ENCODE results near the gene MATN4. TPM values are rescaled to one million over a fixed set of nuclear protein-coding genes. Genes with fewer than 3 reads are reported as not detected.
A peak's percentile ranks its signal among the peaks of the same experiment; 100 is the strongest.

Gene MATN4
- total and polyA plus RNA-seq, 2 of the 13 experiments (the other 11 are each of a cell fraction or from before 2014, with no cell fraction given): not detected

DNA sequence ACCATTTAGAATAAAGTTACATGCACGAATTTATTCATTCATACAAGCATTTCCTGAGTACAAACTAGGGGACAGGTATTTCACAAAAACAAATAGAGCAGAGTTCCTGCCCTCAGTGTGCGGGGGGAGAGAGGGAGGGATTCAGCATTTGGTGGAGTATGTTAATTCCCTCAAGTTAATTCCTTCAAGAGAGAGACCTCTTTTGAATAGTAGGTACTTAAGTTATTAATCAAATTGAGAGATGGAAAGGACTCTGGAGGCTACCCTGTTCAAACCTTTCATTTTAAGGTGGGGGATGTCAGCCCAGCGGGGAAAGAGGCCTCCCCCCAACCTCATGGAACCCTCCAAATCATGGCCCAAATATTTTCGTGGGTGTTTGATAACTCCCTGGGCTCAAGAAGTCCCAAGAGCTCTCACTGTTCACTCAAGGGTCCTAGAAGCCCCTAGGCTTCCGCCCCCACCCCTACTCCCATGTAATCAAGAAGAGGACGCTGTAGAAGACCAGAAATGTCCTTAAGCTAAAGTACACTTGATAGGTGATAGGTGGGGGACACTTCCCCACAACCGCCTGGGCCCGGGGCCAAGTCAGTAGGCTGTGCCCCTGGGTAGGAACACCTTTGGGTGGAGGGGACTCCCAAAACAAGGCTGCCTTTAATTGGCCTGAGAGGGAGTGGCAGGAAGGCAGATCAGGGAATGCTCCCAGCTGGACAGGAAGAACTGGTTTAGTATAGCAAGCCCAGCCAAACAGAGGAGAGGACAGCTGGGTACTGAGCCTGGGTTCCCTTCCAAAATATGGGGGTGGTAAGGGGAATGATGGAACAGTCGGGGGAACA is 37.2 kb upstream of the MATN4 start (continued):
- TF ChIP-seq HOXA9 (CRISPR knock-in tag; IDR thresholded peaks at IDR 0.05; ENCODE audit: borderline replicate concordance) (no peak), POLR2AphosphoS5 (IDR thresholded peaks at IDR 0.05; ENCODE audit: low read depth, low read length) (no peak), ZNF660 (CRISPR knock-in tag; IDR thresholded peaks at IDR 0.05; ENCODE audit: borderline replicate concordance, low read depth) (no peak), FOSL1 (CRISPR knock-in tag; IDR thresholded peaks at IDR 0.05; ENCODE audit: borderline replicate concordance) (no peak), ZNF260 (CRISPR knock-in tag; IDR thresholded peaks at IDR 0.05; ENCODE audit: borderline replicate concordance, low read depth) (no peak), ZNF329 (CRISPR knock-in tag; IDR thresholded peaks at IDR 0.05; ENCODE audit: low read depth) (no peak), FOXA3 (CRISPR knock-in tag; IDR thresholded peaks at IDR 0.05) (peak; percentile 78)
- TF ChIP-seq, protein P1, sequence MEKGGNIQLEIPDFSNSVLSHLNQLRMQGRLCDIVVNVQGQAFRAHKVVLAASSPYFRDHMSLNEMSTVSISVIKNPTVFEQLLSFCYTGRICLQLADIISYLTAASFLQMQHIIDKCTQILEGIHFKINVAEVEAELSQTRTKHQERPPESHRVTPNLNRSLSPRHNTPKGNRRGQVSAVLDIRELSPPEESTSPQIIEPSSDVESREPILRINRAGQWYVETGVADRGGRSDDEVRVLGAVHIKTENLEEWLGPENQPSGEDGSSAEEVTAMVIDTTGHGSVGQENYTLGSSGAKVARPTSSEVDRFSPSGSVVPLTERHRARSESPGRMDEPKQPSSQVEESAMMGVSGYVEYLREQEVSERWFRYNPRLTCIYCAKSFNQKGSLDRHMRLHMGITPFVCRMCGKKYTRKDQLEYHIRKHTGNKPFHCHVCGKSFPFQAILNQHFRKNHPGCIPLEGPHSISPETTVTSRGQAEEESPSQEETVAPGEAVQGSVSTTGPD (CRISPR knock-in tag; IDR thresholded peaks at IDR 0.05): no peak
- TF ChIP-seq, protein P2, sequence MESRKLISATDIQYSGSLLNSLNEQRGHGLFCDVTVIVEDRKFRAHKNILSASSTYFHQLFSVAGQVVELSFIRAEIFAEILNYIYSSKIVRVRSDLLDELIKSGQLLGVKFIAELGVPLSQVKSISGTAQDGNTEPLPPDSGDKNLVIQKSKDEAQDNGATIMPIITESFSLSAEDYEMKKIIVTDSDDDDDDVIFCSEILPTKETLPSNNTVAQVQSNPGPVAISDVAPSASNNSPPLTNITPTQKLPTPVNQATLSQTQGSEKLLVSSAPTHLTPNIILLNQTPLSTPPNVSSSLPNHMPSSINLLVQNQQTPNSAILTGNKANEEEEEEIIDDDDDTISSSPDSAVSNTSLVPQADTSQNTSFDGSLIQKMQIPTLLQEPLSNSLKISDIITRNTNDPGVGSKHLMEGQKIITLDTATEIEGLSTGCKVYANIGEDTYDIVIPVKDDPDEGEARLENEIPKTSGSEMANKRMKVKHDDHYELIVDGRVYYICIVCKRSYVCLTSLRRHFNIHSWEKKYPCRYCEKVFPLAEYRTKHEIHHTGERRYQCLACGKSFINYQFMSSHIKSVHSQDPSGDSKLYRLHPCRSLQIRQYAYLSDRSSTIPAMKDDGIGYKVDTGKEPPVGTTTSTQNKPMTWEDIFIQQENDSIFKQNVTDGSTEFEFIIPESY (CRISPR knock-in tag; IDR thresholded peaks at IDR 0.05): no peak
- TF ChIP-seq, protein P3, sequence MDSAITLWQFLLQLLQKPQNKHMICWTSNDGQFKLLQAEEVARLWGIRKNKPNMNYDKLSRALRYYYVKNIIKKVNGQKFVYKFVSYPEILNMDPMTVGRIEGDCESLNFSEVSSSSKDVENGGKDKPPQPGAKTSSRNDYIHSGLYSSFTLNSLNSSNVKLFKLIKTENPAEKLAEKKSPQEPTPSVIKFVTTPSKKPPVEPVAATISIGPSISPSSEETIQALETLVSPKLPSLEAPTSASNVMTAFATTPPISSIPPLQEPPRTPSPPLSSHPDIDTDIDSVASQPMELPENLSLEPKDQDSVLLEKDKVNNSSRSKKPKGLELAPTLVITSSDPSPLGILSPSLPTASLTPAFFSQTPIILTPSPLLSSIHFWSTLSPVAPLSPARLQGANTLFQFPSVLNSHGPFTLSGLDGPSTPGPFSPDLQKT (CRISPR knock-in tag; IDR thresholded peaks at IDR 0.05; ENCODE audit: borderline replicate concordance): no peak
- TF ChIP-seq, protein P4, sequence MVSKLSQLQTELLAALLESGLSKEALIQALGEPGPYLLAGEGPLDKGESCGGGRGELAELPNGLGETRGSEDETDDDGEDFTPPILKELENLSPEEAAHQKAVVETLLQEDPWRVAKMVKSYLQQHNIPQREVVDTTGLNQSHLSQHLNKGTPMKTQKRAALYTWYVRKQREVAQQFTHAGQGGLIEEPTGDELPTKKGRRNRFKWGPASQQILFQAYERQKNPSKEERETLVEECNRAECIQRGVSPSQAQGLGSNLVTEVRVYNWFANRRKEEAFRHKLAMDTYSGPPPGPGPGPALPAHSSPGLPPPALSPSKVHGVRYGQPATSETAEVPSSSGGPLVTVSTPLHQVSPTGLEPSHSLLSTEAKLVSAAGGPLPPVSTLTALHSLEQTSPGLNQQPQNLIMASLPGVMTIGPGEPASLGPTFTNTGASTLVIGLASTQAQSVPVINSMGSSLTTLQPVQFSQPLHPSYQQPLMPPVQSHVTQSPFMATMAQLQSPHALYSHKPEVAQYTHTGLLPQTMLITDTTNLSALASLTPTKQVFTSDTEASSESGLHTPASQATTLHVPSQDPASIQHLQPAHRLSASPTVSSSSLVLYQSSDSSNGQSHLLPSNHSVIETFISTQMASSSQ (IDR thresholded peaks at IDR 0.05; ENCODE audit: low read depth): no peak
- TF ChIP-seq, protein P4 (CRISPR knock-in tag; IDR thresholded peaks at IDR 0.05; ENCODE audit: borderline replicate concordance): no peak
- TF ChIP-seq, protein P5, sequence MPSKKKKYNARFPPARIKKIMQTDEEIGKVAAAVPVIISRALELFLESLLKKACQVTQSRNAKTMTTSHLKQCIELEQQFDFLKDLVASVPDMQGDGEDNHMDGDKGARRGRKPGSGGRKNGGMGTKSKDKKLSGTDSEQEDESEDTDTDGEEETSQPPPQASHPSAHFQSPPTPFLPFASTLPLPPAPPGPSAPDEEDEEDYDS (CRISPR knock-in tag; IDR thresholded peaks at IDR 0.05): peak; percentile 20; the same call in 1 of the 2 replicates
- TF ChIP-seq, protein P6, sequence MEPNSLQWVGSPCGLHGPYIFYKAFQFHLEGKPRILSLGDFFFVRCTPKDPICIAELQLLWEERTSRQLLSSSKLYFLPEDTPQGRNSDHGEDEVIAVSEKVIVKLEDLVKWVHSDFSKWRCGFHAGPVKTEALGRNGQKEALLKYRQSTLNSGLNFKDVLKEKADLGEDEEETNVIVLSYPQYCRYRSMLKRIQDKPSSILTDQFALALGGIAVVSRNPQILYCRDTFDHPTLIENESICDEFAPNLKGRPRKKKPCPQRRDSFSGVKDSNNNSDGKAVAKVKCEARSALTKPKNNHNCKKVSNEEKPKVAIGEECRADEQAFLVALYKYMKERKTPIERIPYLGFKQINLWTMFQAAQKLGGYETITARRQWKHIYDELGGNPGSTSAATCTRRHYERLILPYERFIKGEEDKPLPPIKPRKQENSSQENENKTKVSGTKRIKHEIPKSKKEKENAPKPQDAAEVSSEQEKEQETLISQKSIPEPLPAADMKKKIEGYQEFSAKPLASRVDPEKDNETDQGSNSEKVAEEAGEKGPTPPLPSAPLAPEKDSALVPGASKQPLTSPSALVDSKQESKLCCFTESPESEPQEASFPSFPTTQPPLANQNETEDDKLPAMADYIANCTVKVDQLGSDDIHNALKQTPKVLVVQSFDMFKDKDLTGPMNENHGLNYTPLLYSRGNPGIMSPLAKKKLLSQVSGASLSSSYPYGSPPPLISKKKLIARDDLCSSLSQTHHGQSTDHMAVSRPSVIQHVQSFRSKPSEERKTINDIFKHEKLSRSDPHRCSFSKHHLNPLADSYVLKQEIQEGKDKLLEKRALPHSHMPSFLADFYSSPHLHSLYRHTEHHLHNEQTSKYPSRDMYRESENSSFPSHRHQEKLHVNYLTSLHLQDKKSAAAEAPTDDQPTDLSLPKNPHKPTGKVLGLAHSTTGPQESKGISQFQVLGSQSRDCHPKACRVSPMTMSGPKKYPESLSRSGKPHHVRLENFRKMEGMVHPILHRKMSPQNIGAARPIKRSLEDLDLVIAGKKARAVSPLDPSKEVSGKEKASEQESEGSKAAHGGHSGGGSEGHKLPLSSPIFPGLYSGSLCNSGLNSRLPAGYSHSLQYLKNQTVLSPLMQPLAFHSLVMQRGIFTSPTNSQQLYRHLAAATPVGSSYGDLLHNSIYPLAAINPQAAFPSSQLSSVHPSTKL (CRISPR knock-in tag; IDR thresholded peaks at IDR 0.05): peak; percentile 57
